ENCODE data around the gene ATE1.

ATE1 gene

GRCh38 chr10:121692626-121693025 lies 235.2 kb downstream of the ATE1 start:
- DNase-seq, result no peak

GRCh38 chr10:121690970-121691369 lies 236.9 kb downstream of the ATE1 start:
- DNase-seq, result no peak

Data from CD4-positive, alpha-beta T cell treated with Interleukin-17A for 4 hours (primary cell).